CD14-positive monocyte (primary cell): ENCODE data around the gene NEDD8. TPM values are rescaled to one million over a fixed set of nuclear protein-coding genes. Genes with fewer than 3 reads are reported as not detected.

Experiments
- DNase-seq, 3 donors: peaks; one replicate each; pipeline ENCODE4 v3.0.0-alpha.2; 2011 to 2022
- H2AFZ ChIP-seq: 2 replicates; pipeline ENCODE4 v1.6.0; 2012; ENCODE audit warnings: mild to moderate bottlenecking, low read depth, low read length, inconsistent platforms; ENCODE audit not compliant: insufficient read depth, poor library complexity, severe bottlenecking
- H3K27ac ChIP-seq, 2 donors: 1 replicate in 1 of 2; 2 replicates in 1 of 2; pipeline ENCODE4 v1.5.1; 2012 to 2013; ENCODE audit warnings: low read length in 2 of 2, control low read depth in 1 of 2, inconsistent platforms in 1 of 2, low read depth in 1 of 2, mild to moderate bottlenecking in 1 of 2
- H3K27me3 ChIP-seq, 2 donors: one replicate each; pipeline versions ENCODE4 v1.6.0 to v1.6.1; 2011 to 2013; ENCODE audit warnings: low read length in 2 of 2; ENCODE audit not compliant: control insufficient read depth in 2 of 2, insufficient read depth in 2 of 2
- H3K36me3 ChIP-seq, 2 donors: replicated peaks in 1 of 2; 1 replicate in 1 of 2; 2 replicates in 1 of 2; pipeline versions ENCODE4 v1.5.1 to v1.6.1; 2012 to 2013; ENCODE audit warnings: low read length in 2 of 2, control low read depth in 1 of 2, inconsistent platforms in 1 of 2, mild to moderate bottlenecking in 1 of 2; ENCODE audit not compliant: insufficient read depth in 2 of 2, control insufficient read depth in 1 of 2
- H3K4me1 ChIP-seq, 2 donors: 1 replicate in 1 of 2; 2 replicates in 1 of 2; pipeline versions ENCODE4 v1.5.1 to v1.6.1; 2012 to 2013; ENCODE audit warnings: low read length in 2 of 2, control low read depth in 1 of 2, inconsistent platforms in 1 of 2, mild to moderate bottlenecking in 1 of 2, moderate library complexity in 1 of 2; ENCODE audit not compliant: insufficient read depth in 2 of 2, control insufficient read depth in 1 of 2
- H3K4me2 ChIP-seq: replicated peaks from 2 replicates; pipeline ENCODE3; 2012; ENCODE audit warnings: low read length, moderate library complexity, mild to moderate bottlenecking; ENCODE audit not compliant: poor library complexity, severe bottlenecking; ENCODE audit errors: extremely low read depth
- H3K4me3 ChIP-seq, 3 experiments: fragments of 200-600 bp in 1 of 3; sonication (generic) in 1 of 3; replicated peaks in 1 of 3; 1 replicate in 2 of 3; 2 replicates in 1 of 3; pipeline ENCODE4 v1.5.1; 2011 to 2013; ENCODE audit warnings: low read length in 3 of 3, mild to moderate bottlenecking in 3 of 3, control low read depth in 2 of 3, low read depth in 2 of 3, inconsistent platforms in 1 of 3, moderate library complexity in 1 of 3
- H3K79me2 ChIP-seq: 2 replicates; pipeline ENCODE4 v1.6.0; 2012; ENCODE audit warnings: mild to moderate bottlenecking, control low read depth, inconsistent platforms, low read length, moderate library complexity; ENCODE audit not compliant: insufficient read depth
- H3K9ac ChIP-seq: 2 replicates; pipeline ENCODE4 v1.6.0; 2017; ENCODE audit warnings: low read length, mild to moderate bottlenecking; ENCODE audit not compliant: insufficient read depth, poor library complexity, severe bottlenecking
- H3K9me3 ChIP-seq, 2 donors: replicated peaks in 1 of 2; 1 replicate in 1 of 2; 2 replicates in 1 of 2; pipeline versions ENCODE4 v1.5.1 to v1.6.1; 2012 to 2013; ENCODE audit warnings: low read length in 2 of 2, control low read depth in 1 of 2; ENCODE audit not compliant: control insufficient read depth in 1 of 2, insufficient read depth in 1 of 2
- H4K20me1 ChIP-seq: 2 replicates; pipeline ENCODE4 v1.6.0; 2012; ENCODE audit warnings: mild to moderate bottlenecking, low read length, control low read depth, moderate library complexity; ENCODE audit not compliant: insufficient read depth
- H3K27ac Mint-ChIP-seq, 7 donors: one replicate each; pipeline ENCODE4 v1.8.0; 2020; ENCODE audit warnings: mild to moderate bottlenecking in 7 of 7, mixed read lengths in 7 of 7, moderate library complexity in 6 of 7, inconsistent platforms in 2 of 7
- H3K27me3 Mint-ChIP-seq, 3 donors: one replicate each; pipeline ENCODE4 v1.8.0; 2021 to 2022; ENCODE audit warnings: low read depth in 3 of 3, mild to moderate bottlenecking in 3 of 3, mixed read lengths in 3 of 3, moderate library complexity in 3 of 3, inconsistent platforms in 1 of 3
- H3K36me3 Mint-ChIP-seq, 2 donors: one replicate each; pipeline ENCODE4 v1.8.0; 2020; ENCODE audit warnings: mixed read lengths in 2 of 2, inconsistent platforms in 1 of 2, mild to moderate bottlenecking in 1 of 2
- H3K4me1 Mint-ChIP-seq: one replicate; pipeline ENCODE4 v1.8.0; 2020; ENCODE audit warnings: mild to moderate bottlenecking, mixed read lengths
- H3K4me3 Mint-ChIP-seq, 2 donors: one replicate each; pipeline ENCODE4 v1.8.0; 2020; ENCODE audit warnings: mild to moderate bottlenecking in 2 of 2, mixed read lengths in 2 of 2, moderate library complexity in 1 of 2
- H3K9me3 Mint-ChIP-seq, 7 donors: one replicate each; pipeline ENCODE4 v1.8.0; 2020 to 2022; ENCODE audit warnings: mixed read lengths in 7 of 7, mild to moderate bottlenecking in 6 of 7, moderate library complexity in 6 of 7, inconsistent platforms in 2 of 7
- CTCF ChIP-seq: fragments of 200-600 bp; IDR thresholded peaks from one replicate; pipeline ENCODE4 v1.8.0; 2022; ENCODE audit warnings: antibody characterized with exemption, mild to moderate bottlenecking
- WGBS: methylation state at CpG from one replicate; pipeline ENCODE4 v1.1.5; 2013; ENCODE audit warnings: missing lambda C conversion rate; ENCODE audit not compliant: insufficient coverage; 5-methylcytosine and 5-hydroxymethylcytosine counted together
- intact Hi-C, 2 donors: fragments of 100-400 bp; cut with micrococcal nuclease; formaldehyde crosslinking; loops; one replicate each; pipeline versions ENCODE4 v1.15.0 to v1.15.1; 2023
- polyA plus RNA-seq, 3 donors: library from polyadenylated mRNA; depleted of rRNA in 1 of 3; unstranded in 2 of 3; stranded (reverse) in 1 of 3; fragments of 300-500 nt in 2 of 3; fragments of >200 nt in 1 of 3; fragmentation: Illumina TruSeq in 2 of 3; gene quantifications; 1 replicate in 2 of 3; 2 replicates in 1 of 3; pipeline ENCODE4 v1.2.3, GENCODE V29; 2012 to 2021

Gene NEDD8
- polyA plus RNA-seq, 3 donors, result 164 to 335 (median 306) TPM

DNA sequence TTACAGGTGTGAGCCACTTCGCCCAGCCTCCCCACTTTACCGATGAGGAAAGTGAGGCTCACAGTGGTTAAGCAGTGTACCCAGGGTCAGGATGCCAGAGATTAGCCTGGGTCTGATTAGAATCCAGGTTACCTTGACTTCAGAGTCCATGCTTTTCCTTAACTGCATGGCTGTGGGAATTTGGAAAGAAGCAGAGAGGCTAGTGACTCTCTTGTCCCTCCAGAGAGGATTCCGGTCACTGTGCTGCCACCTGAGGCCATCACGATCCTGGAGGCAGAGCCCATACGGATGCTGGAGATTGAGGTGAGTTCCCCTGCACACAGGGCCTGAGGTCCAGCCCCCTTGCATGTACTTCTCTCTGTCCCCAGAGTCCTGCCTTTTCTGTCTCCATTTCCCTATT is 55.6 kb downstream of the NEDD8 start:
- H3K4me3 Mint-ChIP-seq, result no peak overlapping the region

GRCh38 chr14:24172871-24173281 is 59.3 kb downstream of the NEDD8 start:
- intact Hi-C loops, result no loop called here
- peaks cover 31% of the 10 kb centered on the region for H3K4me1 Mint-ChIP-seq
- Histone ChIP-seq H2AFZ (no peak overlapping the region), H4K20me1 (peaks cover 28% of the 10 kb centered on the region), H3K36me3 (peaks cover 36 to 62% of the 10 kb centered on the region in 2 donors), H3K79me2 (no peaks in the 10 kb centered on the region), H3K4me3 (peak overlapping the region in 1 of 3 experiments; percentile 68), H3K4me1 (peaks cover 22 to 31% of the 10 kb centered on the region in 2 donors), H3K27ac (no peak overlapping the region), H3K9me3 (no peaks in the 10 kb centered on the region), H3K27me3 (no peaks in the 10 kb centered on the region), H3K9ac (no peak overlapping the region), H3K4me2 (no peak overlapping the region)
- peak overlapping the region in 1 of 7 donors; percentile 37 for H3K27ac Mint-ChIP-seq
- WGBS, result 64% methylated on average over 15 of the region's 20 CpGs
- no peak for DNase-seq
- no peak for TF ChIP-seq CTCF
- peaks cover 62 to 79% of the 10 kb centered on the region in 2 donors for H3K36me3 Mint-ChIP-seq
- peaks cover 0 to 2% (median 0%) of the 10 kb centered on the region in 7 donors for H3K9me3 Mint-ChIP-seq
- peaks cover 10 to 19% (median 16%) of the 10 kb centered on the region in 3 donors for H3K27me3 Mint-ChIP-seq
- H3K4me3 Mint-ChIP-seq, result no peak overlapping the region

More for the DNA sequence above, 55.6 kb downstream of the NEDD8 start:
- no peak overlapping the region for H2AFZ ChIP-seq
- H3K36me3 ChIP-seq, result peaks cover 62 to 80% of the 10 kb centered on the region in 2 donors
- Mint-ChIP-seq H3K36me3 (peaks cover 75 to 88% of the 10 kb centered on the region in 2 donors), H3K9me3 (no peaks in the 10 kb centered on the region), H3K4me1 (peaks cover 9% of the 10 kb centered on the region), H3K27ac (peak overlapping the region in 1 of 7 donors; percentile 54), H3K27me3 (peaks cover 4 to 7% (median 7%) of the 10 kb centered on the region in 3 donors)
- TF ChIP-seq CTCF, result no peak
- H3K27me3 ChIP-seq, result no peaks in the 10 kb centered on the region
- H3K79me2 ChIP-seq, result no peaks in the 10 kb centered on the region
- WGBS, result 99% methylated on average over 5 of the region's 5 CpGs
- H4K20me1 ChIP-seq, result peaks cover 17% of the 10 kb centered on the region
- H3K4me1 ChIP-seq, result peaks cover 9 to 11% of the 10 kb centered on the region in 2 donors
- no peak overlapping the region for H3K4me2 ChIP-seq
- intact Hi-C loops, result no loop called here
- DNase-seq, result no peak
- H3K9me3 ChIP-seq, result no peaks in the 10 kb centered on the region
- no peak overlapping the region for H3K9ac ChIP-seq
- no peak overlapping the region for H3K4me3 ChIP-seq
- no peak overlapping the region for H3K27ac ChIP-seq
